Activated CD8-positive, alpha-beta memory T cell treated with anti-CD3 and anti-CD28 coated beads, Interleukin-2, amount 50 U/mL, for 48 hours (primary cell): ENCODE measurements around the gene ADARB1.

ENCODE experiments used
- DNase-seq: peaks from one replicate; pipeline ENCODE4 v3.0.0-alpha.2; 2020

The ADARB1 gene

GRCh38 chr21:45156459-45156858 is 82.1 kb downstream of the ADARB1 start:
- no peak for DNase-seq

- DNase-seq, result no peak
Measured at GRCh38 chr21:45157932-45158331, 83.6 kb downstream of the ADARB1 start.

GRCh38 chr21:45158491-45159423 is 84.4 kb downstream of the ADARB1 start:
- no peak for DNase-seq

GRCh38 chr21:45160198-45160597 is 85.8 kb downstream of the ADARB1 start:
- no peak for DNase-seq

GRCh38 chr21:45161038-45161945 is 86.9 kb downstream of the ADARB1 start:
- DNase-seq, result no peak

- DNase-seq, result no peak
Measured at GRCh38 chr21:45162115-45162514, 87.7 kb downstream of the ADARB1 start.

- DNase-seq, result no peak
Measured at GRCh38 chr21:45162809-45163208, 88.4 kb downstream of the ADARB1 start.

GRCh38 chr21:45163413-45164123 is 89.2 kb downstream of the ADARB1 start:
- DNase-seq, result no peak

GRCh38 chr21:45164124-45164511 is 89.7 kb downstream of the ADARB1 start:
- DNase-seq, result no peak

GRCh38 chr21:45164838-45165237 is 90.5 kb downstream of the ADARB1 start:
- DNase-seq, result no peak

- no peak for DNase-seq
Measured at GRCh38 chr21:45166931-45167330, 92.6 kb downstream of the ADARB1 start.

- DNase-seq, result no peak
Measured at GRCh38 chr21:45167796-45168222, 93.4 kb downstream of the ADARB1 start.

GRCh38 chr21:45168522-45168921 is 94.1 kb downstream of the ADARB1 start:
- no peak for DNase-seq

- DNase-seq, result no peak
Measured at GRCh38 chr21:45169001-45169400, 94.6 kb downstream of the ADARB1 start.

GRCh38 chr21:45169682-45170081 is 95.3 kb downstream of the ADARB1 start:
- DNase-seq, result no peak

GRCh38 chr21:45170987-45171386 is 96.6 kb downstream of the ADARB1 start:
- DNase-seq, result no peak

GRCh38 chr21:45172420-45172819 is 98.0 kb downstream of the ADARB1 start:
- DNase-seq, result no peak

GRCh38 chr21:45175326-45176095 is 101.1 kb downstream of the ADARB1 start:
- DNase-seq, result no peak

- no peak for DNase-seq
Measured at GRCh38 chr21:45176141-45176540, 101.8 kb downstream of the ADARB1 start.

- no peak for DNase-seq
Measured at GRCh38 chr21:45177039-45177438, 102.7 kb downstream of the ADARB1 start.

- no peak for DNase-seq
Measured at GRCh38 chr21:45178070-45178608, 103.8 kb downstream of the ADARB1 start.

- DNase-seq, result no peak
Measured at GRCh38 chr21:45178971-45179370, 104.6 kb downstream of the ADARB1 start.
